Kidney tubule cell (primary cell): ENCODE data around the gene TUNAR.
"Not testable (repeated sequence)": the region's sequence is repeated elsewhere in the genome, so short reads cannot be mapped to it uniquely, and the experiment has no call there.

Experiments
- DNase-seq: peaks from one replicate; pipeline ENCODE4 v3.0.0-alpha.2; 2018; ENCODE audit warnings: low spot score

The TUNAR gene

GRCh38 chr14:95915330-95915729 lies 38.7 kb downstream of the TUNAR start:
- peak; percentile 77 for DNase-seq

- DNase-seq = peak; percentile 69
Observed at GRCh38 chr14:95918466-95918865, 41.8 kb downstream of the TUNAR start.

- no peak for DNase-seq
Observed at GRCh38 chr14:95920769-95921438, 44.3 kb downstream of the TUNAR start.

GRCh38 chr14:95922080-95922479 lies 45.4 kb downstream of the TUNAR start:
- no peak for DNase-seq

- DNase-seq = no peak
Observed at GRCh38 chr14:95928751-95929150, 52.1 kb downstream of the TUNAR start.

GRCh38 chr14:95931384-95931783 lies 54.8 kb downstream of the TUNAR start:
- DNase-seq = no peak

- DNase-seq = peak; percentile 32
Observed at GRCh38 chr14:95935228-95935822, 58.7 kb downstream of the TUNAR start.

GRCh38 chr14:95936041-95936440 lies 59.4 kb downstream of the TUNAR start:
- no peak for DNase-seq

- no peak for DNase-seq
Observed at GRCh38 chr14:95939335-95939734, 62.7 kb downstream of the TUNAR start.

- no peak for DNase-seq
Observed at GRCh38 chr14:95941897-95942296, 65.3 kb downstream of the TUNAR start.

- DNase-seq = no peak
Observed at GRCh38 chr14:95943699-95944098, 67.1 kb downstream of the TUNAR start.

- DNase-seq = no peak
Observed at GRCh38 chr14:95944462-95944861, 67.8 kb downstream of the TUNAR start.

- peak; percentile 14 for DNase-seq
Observed at GRCh38 chr14:95946867-95947266, 70.2 kb downstream of the TUNAR start.

- peak; percentile 65 for DNase-seq
Observed at GRCh38 chr14:95948558-95948981, 71.9 kb downstream of the TUNAR start.

- no peak for DNase-seq
Observed at GRCh38 chr14:95951359-95951758, 74.7 kb downstream of the TUNAR start.

- DNase-seq = peak; percentile 10
Observed at GRCh38 chr14:95953111-95953724, 76.6 kb downstream of the TUNAR start.

- DNase-seq = peak; percentile 78
Observed at GRCh38 chr14:95956601-95957460, 80.2 kb downstream of the TUNAR start.

- no peak for DNase-seq
Observed at GRCh38 chr14:95958105-95958504, 81.5 kb downstream of the TUNAR start.

- no peak for DNase-seq
Observed at GRCh38 chr14:95959317-95959716, 82.7 kb downstream of the TUNAR start.

- DNase-seq = peak; percentile 67
Observed at GRCh38 chr14:95961481-95961880, 84.8 kb downstream of the TUNAR start.

- no peak for DNase-seq
Observed at GRCh38 chr14:95964901-95965300, 88.3 kb downstream of the TUNAR start.

GRCh38 chr14:95968048-95968447 lies 91.4 kb downstream of the TUNAR start:
- not testable (repeated sequence) for DNase-seq
